HG03139 (cell line): ENCODE measurements around the gene STX18.
"Not testable (repeated sequence)": the region's sequence is repeated elsewhere in the genome, so short reads cannot be mapped to it uniquely, and the experiment has no call there.

Source experiments
- ATAC-seq: cut with Tn5 transposase; IDR thresholded peaks from one replicate; pipeline ENCODE4 v1.9.1; 2021; ENCODE audit not compliant: unreplicated experiment

Gene STX18

DNA sequence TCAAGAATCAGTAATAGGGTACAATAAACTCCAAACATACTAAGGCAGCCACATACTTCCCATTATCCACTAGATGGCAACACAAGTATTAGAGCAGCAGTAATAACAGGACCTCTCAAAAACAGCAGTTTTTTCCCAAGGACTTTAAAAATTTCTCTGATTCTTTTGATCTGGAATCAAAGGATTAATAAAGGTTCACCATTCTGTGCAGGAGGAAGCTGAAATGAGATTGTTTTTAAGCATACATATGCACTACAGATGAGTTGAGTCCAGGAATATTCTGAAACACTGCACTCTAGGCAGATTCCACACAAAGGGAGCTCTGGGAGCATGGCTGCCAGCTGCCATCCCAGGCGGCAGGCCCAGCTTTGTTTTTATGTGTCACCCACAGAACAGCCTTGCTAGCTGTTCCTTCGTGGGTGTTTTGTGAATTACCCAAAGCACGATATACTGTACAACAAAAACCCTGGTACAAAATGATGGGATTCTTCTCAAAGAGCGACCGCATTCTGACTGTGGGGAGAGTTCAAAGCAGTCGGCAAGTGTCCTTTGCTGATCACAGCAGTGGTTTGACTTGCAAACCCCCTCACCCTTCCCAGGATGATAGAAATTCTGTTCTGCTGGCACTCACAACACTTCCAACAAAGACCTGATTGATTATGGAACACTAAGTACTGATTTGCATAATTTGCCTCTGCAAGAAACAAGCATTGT is 61.0 kb downstream of the STX18 start:
- no peak for ATAC-seq

DNA sequence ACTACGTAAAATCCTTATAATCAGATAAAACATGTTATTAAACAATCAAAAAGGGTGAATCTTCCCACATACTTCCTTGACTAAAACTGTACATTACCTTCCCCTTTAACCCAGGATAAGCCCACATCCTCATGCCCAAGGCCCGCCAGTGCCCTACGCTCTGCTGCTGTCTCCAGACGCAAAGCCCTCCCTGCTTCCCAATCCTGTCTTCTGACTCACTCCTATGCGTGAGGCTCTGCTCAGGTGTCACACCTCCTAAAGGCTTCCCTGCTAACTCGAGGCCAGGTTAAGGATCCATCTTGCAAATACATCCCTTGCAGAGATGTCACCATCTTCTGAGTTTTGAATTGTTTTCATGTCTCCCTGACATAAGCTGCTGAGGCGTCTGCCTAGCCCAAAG is 61.6 kb downstream of the STX18 start:
- ATAC-seq = no peak

DNA sequence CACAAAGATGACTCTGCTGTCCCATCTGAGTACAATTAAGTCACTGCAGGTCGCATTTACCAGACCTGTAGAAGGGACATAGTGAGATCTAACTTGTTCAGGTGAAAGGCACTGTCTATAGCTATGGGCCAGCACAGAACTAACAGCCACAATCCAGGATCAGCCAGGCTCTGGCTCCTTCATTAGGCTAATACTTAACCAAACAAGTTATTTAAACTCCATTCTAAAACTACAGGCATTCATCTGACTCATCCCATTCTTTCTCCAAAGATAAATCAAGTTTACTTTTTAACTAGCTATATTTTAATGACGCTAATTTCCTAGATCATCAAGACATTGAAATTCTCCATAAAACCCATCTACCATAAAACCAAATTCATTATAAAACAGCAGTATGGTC is 62.5 kb downstream of the STX18 start:
- ATAC-seq = no peak

DNA sequence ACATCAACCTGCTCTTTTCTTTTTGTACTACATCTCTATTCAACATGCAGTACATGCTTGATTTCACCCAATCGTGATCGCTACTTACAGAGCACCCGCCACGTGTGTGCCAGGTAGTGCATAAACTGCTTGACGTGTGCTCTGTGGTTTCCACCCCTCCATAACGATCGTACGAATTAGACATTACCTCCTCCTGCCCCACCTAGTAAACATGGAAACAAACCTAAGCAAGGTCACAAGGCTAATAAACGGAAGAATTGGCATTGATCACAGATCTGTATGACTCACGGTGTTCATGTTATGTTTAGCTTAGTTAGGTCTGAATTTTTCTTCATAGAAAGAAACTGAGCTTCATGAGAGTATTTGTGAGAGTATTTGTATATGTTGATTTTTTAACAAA is 64.1 kb downstream of the STX18 start:
- ATAC-seq = no peak

DNA sequence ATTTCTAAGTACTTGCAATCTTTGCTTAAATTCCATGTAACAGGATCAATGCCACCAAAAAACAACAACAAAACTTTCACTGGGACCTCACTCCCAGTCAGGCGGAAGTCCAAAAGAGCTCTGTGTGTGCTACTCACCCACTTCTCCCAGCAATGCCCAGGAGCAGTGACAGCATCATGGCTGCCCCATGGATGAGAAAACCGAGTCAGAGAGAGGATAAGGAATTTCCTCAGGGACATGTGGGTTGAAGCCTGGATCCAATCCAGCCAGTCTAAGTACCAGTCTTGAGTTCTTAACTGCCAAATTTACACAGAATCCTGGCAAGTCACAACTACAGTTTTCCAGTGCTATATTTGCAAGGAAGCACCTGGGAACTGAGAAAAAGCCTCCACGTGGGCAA is 64.5 kb downstream of the STX18 start:
- no peak for ATAC-seq

DNA sequence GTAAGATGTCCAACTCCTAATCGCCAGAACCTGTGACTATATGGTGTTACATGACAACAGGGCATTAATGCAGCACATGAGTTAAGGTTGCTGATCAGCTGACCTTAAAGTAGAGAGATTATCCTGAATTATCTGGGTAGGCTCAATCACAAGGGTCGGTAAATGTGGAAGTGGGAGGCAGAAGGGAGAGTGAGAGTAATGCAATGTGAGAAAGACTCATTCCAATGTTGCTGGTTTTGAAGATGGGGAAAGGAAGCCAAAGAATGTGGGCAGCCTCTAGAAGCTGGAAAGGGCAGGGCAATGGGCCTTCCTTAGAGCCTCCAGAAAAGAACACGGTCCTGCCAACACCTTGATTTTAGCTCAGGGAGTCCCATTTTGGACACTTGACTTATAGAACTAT is 67.4 kb downstream of the STX18 start:
- no peak for ATAC-seq

DNA sequence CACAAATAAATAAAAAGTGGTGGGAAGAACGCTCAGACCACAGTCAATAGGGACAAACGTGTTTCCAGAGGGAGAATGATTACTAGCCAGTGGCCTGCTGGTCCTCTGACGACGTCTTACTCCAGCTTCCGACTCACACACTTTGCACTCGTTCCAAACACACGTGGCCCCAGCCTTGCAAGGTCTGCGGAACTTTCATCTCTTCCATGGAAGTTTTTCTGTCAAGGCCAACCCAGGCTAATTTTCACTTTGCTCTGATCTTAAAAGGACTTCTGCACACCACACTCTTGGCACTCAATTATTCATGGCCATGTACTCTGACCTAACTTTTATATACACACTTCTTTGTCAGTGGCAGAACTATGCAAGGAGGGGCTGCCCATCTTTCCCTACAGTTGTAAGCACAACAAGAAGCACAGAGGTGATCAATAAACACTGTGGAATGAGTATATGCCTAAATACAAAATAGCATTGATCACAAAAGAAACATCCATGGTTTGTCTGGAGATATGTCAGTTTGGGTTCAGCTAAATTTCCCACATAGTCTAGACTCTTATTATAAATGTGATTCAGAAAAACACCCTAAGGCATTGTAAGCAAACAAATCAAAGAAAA is 69.4 kb downstream of the STX18 start:
- no peak for ATAC-seq

DNA sequence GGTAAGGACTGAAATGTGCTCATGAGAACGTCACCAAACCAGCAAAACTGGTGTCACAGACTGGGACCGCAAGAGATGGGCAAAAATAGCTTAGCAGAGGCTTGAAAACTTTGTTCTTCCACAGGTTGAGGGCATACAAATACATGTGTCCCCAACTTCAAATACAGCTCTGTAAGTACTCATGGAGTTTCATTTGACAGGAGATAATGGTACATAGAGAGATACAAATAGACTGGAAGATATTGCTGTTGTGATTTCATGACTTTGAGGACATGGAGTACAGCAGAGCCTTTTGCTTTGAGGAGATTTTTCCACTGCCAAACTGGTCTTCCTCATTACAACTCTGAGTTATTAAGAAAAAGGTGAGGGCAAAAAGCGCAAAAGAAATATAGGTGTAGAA is 70.7 kb downstream of the STX18 start:
- ATAC-seq = no peak

DNA sequence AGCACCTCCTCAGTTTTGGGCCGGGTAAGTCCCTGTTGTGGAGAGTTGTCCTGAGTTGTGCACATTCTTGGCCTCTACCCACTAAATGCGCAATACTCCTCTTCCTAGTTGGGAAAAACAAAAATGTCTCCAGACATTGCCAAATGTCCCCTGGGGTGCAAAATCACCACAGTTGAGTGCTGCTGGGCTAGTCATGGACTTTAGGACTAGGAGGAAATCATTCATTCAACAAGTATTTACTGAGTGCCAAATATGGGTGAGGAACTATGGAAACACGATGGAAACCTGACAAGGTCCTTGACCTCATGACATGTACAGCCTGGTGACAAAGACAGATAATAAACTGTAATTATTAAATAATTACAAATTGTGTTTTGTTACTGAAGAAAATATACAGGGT is 71.6 kb downstream of the STX18 start:
- ATAC-seq = no peak

DNA sequence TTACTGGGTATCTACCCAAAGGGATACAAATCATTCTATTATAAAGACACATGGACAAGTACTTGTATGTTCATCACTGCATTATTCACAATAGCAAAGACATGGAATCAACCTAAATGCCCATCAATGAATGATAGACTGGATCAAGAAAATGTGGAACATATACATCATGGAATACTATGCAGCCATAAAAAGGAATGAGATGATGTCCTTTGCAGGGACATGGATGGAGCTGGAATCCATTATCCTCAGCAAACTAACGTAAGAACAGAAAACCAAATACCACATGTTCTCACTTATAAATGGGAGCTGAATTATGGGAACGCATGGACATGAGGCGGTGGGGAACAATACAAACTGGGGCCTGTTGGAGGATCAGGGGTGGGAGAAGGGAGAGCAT is 76.6 kb downstream of the STX18 start:
- ATAC-seq = not testable (repeated sequence)

DNA sequence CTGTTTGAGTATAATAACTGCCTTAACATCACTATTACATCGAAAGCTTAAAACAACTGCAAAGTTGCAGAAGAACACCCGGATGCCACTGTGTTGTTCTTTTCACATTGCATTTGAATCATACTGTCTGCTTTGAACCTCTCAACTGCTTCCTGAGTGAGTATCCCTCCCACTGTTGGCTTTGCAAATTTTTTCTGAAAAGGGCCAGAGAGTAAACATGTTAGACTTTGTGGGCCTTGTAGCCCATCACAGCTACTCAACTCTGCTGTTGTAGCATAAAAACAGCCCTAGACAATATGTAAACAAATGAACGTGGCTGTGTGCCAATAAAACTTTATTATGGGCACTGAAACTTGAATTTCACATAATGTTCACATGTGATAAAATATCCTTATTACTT is 78.9 kb downstream of the STX18 start:
- ATAC-seq = no peak

DNA sequence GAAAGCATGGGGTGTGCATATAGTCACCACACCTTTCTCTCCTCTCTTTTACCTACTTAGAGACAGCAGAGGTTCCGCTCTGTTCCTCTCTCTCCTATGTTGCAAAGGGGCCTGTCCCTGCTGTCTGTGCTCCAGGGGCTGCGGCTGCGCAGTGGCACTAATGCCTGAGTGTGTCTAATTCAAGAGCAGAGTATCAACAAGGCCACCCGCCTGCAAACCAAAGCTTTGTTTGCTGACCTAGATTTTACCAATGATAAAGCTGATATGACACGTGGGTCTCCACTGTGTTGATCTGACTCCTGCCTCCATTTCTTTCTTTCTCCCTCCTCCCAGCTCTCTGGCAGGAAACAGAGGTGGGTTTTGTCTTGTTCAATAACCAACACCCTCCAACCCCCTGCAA is 80.0 kb downstream of the STX18 start:
- ATAC-seq = no peak

DNA sequence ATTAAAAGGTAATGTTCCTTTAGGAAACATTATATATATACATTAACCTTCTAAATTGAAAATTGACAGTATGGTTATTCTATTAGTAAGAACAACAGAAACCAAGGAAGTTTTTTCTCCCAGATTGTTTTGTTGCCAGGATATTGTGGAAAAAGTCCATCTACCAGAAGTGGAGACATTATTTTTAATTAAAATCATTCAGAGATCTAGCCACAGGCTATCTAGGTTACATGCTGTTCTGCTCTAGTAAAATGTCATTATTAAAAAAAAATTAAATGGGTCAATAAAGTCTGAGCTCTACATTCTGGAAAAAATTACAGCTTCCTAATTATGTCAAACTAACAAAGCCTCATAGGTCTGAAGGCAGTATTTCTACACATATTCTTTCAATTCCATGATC is 80.7 kb downstream of the STX18 start:
- ATAC-seq = no peak

DNA sequence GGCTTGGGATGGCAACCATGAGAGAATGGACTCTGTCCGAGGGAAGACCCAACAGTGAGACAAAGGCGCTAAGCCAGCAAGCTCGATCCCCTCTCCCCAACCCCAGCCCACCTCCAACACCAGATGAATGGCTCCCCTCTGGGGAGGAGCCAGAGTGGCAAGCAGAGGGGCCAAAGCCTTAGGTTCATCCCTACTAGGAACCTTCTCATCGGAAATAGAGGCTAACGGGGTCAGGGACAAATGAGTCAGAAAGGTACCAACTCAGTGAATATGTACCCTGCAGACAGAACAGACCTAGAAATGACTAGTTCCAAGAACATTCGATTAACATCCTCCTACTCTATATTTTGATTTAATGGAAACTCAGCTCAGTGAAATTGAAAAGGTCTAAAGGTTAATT is 81.1 kb downstream of the STX18 start:
- no peak for ATAC-seq

DNA sequence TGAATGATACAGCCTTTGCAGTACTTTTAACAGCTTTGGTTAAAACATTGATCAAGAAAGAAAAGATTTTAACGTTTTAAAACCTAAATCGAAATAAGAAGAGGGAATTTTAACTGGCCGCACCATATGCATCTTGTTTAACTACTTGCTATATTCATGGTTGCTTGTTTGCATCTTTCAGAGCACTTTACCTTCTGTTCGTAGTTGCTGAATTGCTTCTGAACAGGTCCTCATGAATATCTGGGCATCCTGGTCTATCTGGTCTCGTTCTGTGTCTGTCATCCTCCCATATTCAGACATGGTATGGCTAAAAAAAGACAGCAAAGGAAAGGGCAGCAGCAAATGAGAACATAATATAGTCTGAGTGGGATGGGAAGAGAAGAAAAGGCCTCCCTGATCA is 82.7 kb downstream of the STX18 start:
- no peak for ATAC-seq

DNA sequence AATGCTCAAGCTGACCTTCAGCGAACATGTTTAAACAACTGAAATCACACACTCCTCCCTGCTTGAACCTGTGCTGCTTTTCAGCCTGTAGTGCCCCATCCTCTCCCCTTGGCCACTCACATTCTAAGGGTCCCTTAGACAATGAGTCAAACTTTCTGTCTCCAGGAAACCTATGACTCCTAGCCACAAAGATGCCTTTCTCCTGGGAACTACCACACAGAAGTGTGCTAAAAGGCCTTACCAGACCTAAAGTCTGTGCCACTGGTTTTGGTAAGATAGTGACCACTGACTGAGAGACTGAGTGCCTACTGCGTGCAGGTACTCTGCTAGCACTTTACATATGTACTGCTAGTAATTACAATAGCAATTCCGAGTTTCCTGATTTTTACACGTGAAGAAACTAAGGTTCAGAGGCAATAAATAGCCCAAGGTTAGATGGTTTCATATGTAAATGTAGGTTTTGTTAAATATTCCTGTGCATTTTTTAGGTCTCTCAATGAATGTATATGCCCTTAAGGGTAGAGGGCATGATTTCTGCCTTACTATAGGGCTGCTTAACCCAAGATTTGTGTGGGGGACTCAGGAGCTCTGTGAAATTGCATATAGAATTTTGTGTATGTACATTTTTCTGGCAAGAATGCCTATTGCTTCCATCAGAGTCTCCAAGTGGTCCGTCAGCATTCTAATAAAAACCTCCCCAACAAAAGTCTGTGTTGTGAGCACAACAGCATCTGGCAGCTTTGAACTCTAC is 83.9 kb downstream of the STX18 start:
- no peak for ATAC-seq

DNA sequence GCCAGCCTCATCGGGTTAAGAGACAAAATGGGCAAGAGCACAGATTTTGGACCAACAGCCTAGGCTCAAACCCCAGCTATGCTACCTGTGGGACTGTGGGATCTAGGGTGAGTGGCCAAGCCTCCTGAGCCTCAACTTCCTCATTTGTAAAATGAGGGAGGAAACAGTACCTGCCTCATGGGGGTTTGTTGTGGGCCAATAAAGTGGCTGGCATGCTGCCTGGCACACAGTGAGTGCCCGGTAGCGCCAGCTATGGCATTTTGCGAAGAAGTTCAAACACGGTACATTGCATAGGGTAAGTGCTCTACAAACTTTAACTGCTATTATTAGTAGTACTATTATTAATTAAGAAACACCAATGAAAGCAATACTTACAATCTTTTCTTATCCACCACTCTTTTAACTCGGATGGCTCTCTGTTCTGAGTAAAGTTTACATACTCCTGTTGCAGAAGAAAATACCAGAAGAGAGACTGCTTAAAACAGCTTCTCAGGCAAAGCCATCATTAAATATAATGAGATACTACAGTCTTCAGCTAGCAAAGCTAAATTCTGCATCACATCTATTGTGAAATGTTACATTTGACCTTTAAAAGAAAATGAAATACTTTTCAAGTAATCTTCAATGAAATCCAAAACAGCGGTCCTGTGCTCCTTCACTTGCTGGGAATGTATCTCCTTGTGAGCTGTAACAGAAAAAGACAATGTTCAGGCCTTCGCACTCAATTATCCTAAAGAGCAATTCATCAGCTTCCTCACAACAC is 84.9 kb downstream of the STX18 start:
- ATAC-seq = no peak

DNA sequence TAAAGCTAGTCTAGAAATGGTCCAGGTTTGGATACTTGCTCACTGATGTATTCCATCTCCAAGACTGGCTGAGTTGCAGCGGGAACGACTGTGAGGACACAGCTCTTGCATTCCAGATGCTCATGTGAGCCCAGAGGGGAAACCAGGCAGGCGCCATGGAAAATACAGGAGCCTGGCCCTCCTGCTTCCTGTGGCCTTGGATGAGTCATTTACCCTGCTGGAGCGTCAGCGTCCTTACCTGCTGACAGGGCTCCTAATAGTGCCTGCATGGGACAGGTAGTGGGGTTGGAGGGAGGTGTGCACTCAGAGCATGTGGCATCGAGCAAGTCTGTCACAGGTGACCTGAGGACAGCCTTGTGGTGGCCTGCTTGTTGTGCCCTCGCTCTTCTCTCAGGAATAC is 85.5 kb downstream of the STX18 start:
- no peak for ATAC-seq

DNA sequence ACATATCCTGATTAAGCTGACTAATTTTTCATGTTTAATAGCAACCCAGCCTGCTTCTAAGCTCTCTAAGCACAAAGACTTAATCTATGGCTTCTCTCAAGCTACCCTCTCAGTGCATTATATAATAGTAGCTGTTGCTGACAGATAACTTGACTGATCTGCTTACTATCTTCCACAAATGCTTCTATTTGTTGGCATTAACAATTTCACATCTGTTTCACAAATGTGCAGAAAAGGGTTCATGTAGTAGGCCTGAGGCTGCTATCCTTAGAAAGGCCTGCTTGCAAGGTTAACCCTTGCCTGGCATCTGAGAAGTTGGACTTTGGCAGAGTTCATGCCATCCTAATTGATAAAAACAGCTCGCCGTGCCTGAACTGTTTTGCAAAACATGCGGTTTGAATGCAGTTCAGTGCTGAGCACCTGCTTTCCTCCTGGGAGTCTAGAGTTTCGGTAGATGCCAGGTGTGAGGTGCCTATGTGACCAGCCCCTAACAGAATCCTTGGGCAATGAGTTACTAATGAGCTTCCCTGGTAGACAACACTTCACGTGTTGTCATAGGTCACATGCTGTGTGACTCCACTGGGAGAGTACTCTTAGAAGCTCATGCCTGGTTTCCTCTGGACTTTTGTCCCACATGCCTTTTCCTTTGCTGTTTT is 86.5 kb downstream of the STX18 start:
- peak; percentile 65 for ATAC-seq

DNA sequence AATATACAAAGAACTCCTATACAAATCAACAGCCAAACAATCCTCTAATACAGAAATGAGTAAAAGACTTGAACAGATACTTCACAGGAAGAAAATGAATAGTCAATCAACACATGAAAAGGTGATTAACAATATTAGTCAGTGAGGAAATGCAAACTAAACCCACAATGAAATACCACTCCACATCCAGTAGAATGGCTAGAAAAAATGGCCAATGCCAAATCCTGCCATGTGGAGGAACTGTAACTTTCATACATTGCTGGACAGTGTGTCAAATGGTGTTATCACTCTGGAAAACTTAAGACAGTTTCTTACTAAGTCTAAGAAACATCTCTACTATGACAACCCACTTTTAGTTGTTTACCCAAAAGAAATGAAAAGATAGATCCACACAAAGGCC is 95.4 kb downstream of the STX18 start:
- no peak for ATAC-seq

DNA sequence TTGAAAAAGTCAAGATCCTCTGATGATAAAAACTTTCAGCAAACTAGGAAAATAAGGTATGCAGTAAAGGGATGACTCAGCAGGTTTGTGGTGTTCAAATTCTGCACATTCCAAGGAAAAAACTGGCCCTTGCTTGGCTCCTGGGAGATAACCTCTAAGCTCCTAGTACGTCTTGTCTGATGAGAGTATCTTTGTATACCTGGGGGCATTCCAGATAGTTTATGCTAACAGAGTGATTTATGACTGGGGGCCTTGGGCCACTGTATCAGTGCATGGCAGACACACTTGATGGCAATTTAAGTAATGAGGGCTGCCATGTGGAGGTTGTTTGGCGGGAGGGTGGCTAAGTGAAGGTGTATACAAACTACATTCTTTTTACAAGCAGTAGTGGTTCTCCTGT is 98.0 kb downstream of the STX18 start:
- ATAC-seq = no peak
